Measurements from ENCODE around the gene COLEC11. TPM values are rescaled to one million over a fixed set of nuclear protein-coding genes. Genes with fewer than 3 reads are reported as not detected.

Gene COLEC11
- total and polyA plus RNA-seq, 2 of the 13 experiments (the other 11 are each of a cell fraction or from before 2014, with no cell fraction given) = 1.5 to 3.0 TPM

- FAIRE-seq = peak; percentile 40
- WGBS (ENCODE audit: low lambda C conversion rate) = 24% methylated on average over 43 of the region's 44 CpGs
- no peak for TF ChIP-seq KMT2B (CRISPR knock-in tag; IDR thresholded peaks at IDR 0.05)
- no peak for TF ChIP-seq MEIS2 (CRISPR knock-in tag; IDR thresholded peaks at IDR 0.05)
- no peak for TF ChIP-seq KDM1A (CRISPR knock-in tag; IDR thresholded peaks at IDR 0.05)
- TF ChIP-seq ZNF264 (CRISPR knock-in tag; IDR thresholded peaks at IDR 0.05) = peak; percentile 44; the same call in 1 of the 2 replicates
- peak; percentile 62 to 87; a peak in 3 of 4 replicates for TF ChIP-seq NR2F1 (CRISPR knock-in tag; IDR thresholded peaks at IDR 0.05)
- TF ChIP-seq ELF1 (CRISPR knock-in tag; IDR thresholded peaks at IDR 0.05) = no peak
- peak; percentile 71 for TF ChIP-seq MYC (CRISPR knock-in tag; IDR thresholded peaks at IDR 0.05; ENCODE audit: borderline replicate concordance)
- TF ChIP-seq KDM4B (CRISPR knock-in tag; IDR thresholded peaks at IDR 0.05) = no peak
- TF ChIP-seq SALL2 (CRISPR knock-in tag; IDR thresholded peaks at IDR 0.05) = peak; percentile 50; the same call in 1 of the 2 replicates
- no peak for TF ChIP-seq ELF3 (CRISPR knock-in tag; IDR thresholded peaks at IDR 0.05)
- TF ChIP-seq CAMTA2 (CRISPR knock-in tag; IDR thresholded peaks at IDR 0.05; ENCODE audit: borderline replicate concordance) = no peak
- TF ChIP-seq AFF4 (CRISPR knock-in tag; IDR thresholded peaks at IDR 0.05) = no peak
- no peak for TF ChIP-seq KDM3A (CRISPR knock-in tag; IDR thresholded peaks at IDR 0.05; ENCODE audit: low read depth)
- TF ChIP-seq ZNF790 (CRISPR knock-in tag; IDR thresholded peaks at IDR 0.05; ENCODE audit: borderline replicate concordance) = no peak
- TF ChIP-seq ZBTB20 (CRISPR knock-in tag; IDR thresholded peaks at IDR 0.05; ENCODE audit: borderline replicate concordance, low read depth) = no peak; the same call in 1 of the 2 replicates
- TF ChIP-seq CSRNP1 (CRISPR knock-in tag; IDR thresholded peaks at IDR 0.05) = no peak
Observed at GRCh38 chr2:3604991-3605961, 10.4 kb downstream of the COLEC11 start.

More at GRCh38 chr2:3604991-3605961, 10.4 kb downstream of the COLEC11 start:
- Histone ChIP-seq H3K9me3 (ENCODE audit: low read length) (no peaks in the 10 kb centered on the region), H3K4me3 (replicated peaks in 1 of 3; ENCODE audit: insufficient read depth in 1 of 3, low read depth in 2 of 3, low read length in 3 of 3) (peak overlapping the region; percentile 47 to 65 (median 56)), H2AFZ (ENCODE audit: low read length) (no peak overlapping the region), H3K27ac (ENCODE audit: extremely low read length, insufficient read depth, low read length) (peak overlapping the region; percentile 83), H3K36me3 (replicated peaks in 1 of 2; ENCODE audit: control insufficient read depth in 1 of 2, insufficient read depth in 2 of 2, low read length in 2 of 2) (no peaks in the 10 kb centered on the region), H3K79me2 (ENCODE audit: insufficient read depth, low read length) (peaks cover 2% of the 10 kb centered on the region), H3K4me1 (ENCODE audit: insufficient read depth, low read length) (peaks cover 72% of the 10 kb centered on the region), H4K20me1 (ENCODE audit: insufficient read depth, low read length) (no peaks in the 10 kb centered on the region), H3K27me3 (ENCODE audit: control insufficient read depth in 1 of 2, insufficient read depth in 2 of 2, low read length in 2 of 2) (no peaks in the 10 kb centered on the region), H3K9ac (ENCODE audit: insufficient read depth, low read depth, low read length) (peak overlapping the region; percentile 78), H3K4me2 (ENCODE audit: low read depth, low read length) (peak overlapping the region; percentile 94)
- DNase-seq (ENCODE audit: low spot score) = peak; percentile 83
- in situ Hi-C loops (cut with HindIII; ENCODE audit: extremely low pct_ligation_motif_present, low pct_unique_long_range_greater_than_20kb) = no loop called here
- POLR2A ChIA-PET = interaction anchor here (1.0 to 6.1 kb wide), 13 partner anchors 16 to 226 kb away, joined by 3 to 60 read pairs (median 5); partner anchors contain the start of genes RNASEH1, RPS7 and TRAPPC12
- CTCF ChIA-PET (ENCODE audit: low intra/inter-chr PET ratio, low total read pairs) = no interaction called here
- ATAC-seq = peak; percentile 72
- intact Hi-C loops (cut with micrococcal nuclease; ENCODE audit: unreplicated experiment) = no loop called here
- no TSS peak for BruUV-seq (replicated peaks)
